Stimulated activated CD8-positive, alpha-beta memory T cell treated with anti-CD3 and anti-CD28 coated beads, Interleukin-12 subunit alpha, Interleukin-12 subunit beta, amount 100 ng/mL, for 4 hours (primary cell): ENCODE measurements around the gene UTP11.

Source experiments
- DNase-seq: peaks from one replicate; pipeline ENCODE4 v3.0.0-alpha.2; 2020; ENCODE audit warnings: low read depth

The UTP11 gene

DNA sequence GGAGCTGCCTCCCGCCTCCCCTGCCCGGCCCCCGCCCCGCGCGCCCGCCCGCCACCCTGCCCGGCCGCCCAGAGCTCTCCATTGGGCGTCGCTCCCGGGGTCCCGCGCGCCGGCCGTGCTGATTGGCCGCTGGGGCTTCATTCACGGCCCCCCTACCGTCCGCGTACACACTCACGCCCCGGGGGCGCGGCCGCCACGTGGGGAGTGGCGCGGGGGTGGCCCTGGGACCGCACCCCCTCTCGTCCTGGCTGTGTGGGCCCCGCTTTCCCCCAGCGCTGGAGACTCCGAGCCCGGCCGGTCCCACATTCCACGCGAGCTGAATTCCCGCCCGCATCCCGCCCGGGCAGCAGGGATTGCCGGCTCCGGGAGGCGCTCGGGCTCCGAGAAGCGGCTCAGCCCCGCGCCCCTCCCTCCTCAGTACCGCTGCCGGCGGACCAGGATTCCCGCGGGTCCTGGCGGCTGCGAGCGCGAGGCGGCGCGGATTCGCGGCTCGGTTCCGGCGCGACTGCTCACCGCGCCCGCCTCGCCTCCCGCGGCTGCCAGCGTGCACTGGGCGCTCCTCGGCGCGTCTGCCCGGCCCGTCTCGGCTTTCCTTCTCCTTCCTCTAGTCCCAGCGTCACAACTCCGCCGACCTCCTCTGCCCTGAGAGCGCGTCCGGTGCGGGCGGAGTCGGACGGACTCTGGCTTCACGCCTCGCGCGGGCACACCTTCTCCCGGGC lies 34.5 kb downstream of the UTP11 start:
- peak; percentile 75 for DNase-seq

DNA sequence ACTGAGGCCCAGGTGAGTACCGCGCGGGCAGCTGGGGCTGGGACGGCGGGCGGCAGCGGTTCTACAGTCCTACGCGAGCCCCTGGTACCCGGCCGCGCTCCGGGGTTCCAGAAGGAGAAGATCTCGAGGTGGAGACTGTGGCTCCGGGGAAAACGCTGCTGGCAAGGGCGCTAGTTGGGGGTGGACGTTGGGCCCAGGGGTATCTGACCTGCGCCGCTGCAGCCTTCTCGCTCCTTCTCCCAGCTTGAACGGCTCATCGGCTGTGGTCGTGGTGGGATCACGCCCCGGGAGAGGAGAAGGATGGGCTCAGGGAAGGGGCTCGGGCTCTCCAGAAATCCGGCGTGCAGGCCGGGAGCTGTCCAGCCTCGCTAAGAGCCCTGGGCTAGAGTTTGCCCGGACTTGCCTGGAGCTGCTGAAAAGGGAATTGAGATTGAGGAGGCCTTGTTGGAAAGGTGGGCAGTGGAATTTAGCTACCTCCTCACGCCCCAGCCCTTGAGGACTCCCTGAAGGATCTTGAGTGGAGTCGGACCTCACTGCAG lies 35.1 kb downstream of the UTP11 start:
- no peak for DNase-seq

DNA sequence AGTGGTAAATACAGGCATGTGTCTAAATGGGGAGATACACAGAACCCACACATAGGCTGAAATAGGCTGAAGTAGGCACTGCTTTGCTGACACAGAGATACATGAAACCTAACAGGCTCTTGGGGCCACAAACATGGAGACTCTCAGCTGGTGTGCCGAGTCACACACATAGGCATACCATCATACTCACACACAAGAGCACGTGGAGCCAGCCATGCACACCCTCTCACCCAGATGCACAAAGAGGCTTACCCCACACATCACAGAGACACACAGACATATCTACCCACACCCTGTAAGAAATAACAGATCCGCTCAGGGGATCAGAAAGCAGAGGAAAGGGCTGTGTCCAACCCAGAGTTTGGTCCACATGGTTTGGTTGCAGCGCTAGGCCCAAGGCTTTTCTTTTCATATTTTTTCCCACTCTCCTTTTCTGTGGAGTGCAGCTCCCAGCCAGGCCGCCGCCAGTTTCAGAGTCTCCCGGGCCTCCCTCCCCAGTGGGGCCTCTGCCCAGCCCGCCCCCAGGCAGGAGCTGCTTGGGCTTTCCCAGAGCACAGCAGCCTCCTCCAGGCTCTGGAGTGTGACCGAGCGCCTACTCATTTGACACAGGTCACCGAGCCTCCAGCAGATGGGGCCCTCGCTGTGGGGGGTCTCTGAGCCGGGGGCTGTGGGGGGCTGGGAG lies 38.0 kb downstream of the UTP11 start:
- no peak for DNase-seq

DNA sequence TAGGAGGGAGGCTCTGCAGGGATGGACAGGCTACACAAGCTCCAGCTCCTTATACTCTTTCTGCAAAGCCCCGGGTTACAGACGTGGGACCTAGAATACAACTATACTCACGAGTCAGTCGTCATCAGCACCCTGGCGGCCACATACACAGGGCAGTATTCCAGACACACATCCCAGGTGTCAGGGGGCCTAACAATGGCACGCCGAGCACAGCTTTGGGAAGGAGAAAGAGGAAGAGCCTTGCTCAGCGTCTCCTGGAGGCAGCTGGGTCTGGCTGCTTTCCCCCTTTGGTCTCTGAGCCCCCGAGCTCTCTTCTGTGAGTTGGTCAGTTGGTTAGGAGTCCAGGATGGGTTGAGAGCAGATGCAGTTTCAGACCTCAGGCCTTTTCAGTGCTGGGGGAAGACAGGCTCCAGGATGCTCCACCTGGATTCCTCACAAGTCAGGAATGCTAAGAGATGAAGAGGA lies 38.6 kb downstream of the UTP11 start:
- no peak for DNase-seq

DNA sequence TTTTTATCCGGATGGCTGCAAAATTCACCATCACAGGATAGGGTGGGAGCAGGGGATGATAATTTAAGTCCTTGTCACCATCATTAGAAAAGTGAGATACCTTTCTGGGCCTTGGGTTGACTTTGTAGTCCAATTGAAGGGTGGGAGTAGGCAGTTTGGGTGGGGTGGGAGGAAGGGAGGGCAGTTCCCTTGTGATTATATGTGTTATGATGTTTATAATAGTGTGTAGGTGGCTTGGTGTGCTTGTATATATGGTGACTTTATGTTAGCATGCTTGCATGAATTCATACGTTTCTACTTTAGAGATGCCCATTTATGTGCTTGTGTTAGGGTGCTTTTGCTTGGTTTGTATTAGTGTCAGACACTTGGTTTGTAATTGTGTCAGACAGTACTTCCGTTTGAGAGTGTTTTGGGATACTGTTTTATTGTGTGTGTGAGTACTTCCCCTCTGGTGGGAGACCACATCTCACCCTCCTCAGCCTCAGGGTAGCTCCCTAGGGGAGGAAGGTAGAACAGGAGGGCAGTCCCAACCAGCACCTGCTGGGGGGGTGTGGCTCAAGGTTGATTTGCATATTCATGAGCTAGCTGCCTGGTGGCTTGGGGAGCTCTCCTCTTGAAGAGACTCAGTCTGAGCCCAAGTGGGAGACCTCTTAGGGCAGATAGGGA lies 40.3 kb downstream of the UTP11 start:
- no peak for DNase-seq

DNA sequence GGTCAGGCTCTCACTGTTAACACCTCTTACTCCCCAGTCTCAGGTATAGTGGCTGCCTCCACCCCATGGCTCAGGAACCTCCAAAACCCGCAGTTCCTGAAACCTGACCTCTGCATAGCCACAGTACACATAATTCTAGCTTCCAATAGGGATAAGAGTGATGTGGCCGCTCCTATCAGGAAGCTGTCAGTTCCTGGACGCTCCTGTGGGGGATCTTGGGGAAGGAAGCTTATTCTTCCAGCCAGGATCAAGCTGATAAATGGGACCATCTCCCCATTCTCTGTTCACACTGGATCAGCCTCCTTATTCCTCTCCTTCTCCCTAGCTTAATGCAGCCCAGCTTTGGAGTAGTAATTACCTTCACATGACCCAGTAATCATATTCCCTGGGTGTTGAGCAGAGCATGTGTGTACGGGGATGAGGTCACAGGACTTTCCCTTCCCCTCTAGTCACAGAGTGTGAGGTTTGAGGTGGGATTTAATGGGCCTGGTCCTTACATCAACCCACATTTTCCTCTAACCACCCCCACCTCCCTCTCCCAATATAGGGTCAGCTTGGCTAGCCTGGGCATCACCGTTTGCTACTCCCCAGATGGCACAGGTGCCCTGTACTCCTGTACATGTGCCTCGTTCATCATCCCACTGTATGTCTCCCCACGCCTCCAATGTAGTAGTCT lies 41.0 kb downstream of the UTP11 start:
- DNase-seq: no peak

DNA sequence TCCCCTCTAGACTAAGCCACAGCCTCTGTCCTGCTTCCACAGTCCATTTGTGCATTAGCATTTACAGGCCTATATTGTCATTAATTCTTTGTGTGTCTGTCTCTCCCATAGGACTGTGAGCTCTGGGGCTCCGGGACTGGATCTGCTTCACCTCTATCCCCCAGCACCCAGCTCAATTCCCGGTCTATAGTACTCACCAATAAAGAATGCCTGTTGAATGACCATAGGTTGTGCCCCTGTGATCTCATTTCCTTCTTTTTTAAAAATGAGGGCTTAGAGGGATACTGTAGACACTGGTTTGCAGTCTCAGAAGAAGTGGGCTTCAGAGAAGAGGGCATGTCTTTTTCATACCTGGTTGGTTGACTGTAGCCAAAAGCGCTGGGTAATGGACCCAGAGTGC lies 42.9 kb downstream of the UTP11 start:
- DNase-seq: no peak

DNA sequence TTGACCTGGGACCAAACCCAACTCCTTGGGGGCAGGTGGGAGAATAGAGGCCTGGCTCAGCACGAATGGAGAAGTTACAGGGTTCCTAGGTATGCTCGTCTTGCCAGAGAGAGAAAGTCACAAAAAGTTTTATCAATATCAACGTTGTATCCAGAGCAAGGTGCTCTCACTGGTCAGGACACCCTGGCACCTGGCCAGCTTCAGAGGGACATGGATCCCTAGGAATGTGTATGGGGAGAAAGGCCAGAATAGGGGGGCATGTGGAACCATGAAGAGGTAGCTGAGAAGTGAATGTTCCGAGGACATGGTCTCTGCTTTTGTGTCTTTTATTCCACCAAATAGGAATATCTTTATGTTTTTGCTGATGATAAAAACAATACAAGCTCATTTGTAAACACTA lies 43.4 kb downstream of the UTP11 start:
- no peak for DNase-seq

DNA sequence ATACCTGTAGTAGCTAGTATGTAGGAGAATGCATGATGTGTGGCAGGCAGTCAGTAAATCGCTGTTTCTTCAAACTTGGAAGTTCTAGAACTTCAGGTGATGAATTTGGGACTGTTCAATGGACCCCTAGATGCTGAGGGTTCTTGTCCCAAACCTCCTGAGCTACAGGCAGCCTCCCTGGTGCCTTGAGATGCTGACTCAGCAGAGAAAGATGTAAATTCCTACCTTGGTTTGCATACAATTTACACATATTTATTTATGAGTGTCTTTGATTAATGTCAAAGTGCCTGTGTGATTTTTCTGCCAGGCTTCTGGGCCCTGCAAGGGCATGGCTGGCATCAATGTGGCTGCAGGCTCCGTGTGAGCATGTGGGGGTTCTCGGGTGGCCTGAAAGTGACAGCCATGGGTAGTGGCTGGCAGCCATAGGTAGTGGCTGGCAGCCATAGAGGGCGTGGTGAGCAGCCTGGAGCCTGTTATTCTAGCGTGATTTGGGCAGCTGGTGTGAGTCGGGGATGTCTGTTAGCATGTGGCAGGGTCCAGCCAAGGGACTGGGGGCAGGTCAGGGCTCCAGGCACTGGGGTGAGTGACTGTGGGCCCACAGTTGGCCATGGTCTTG lies 47.2 kb downstream of the UTP11 start:
- DNase-seq: no peak

DNA sequence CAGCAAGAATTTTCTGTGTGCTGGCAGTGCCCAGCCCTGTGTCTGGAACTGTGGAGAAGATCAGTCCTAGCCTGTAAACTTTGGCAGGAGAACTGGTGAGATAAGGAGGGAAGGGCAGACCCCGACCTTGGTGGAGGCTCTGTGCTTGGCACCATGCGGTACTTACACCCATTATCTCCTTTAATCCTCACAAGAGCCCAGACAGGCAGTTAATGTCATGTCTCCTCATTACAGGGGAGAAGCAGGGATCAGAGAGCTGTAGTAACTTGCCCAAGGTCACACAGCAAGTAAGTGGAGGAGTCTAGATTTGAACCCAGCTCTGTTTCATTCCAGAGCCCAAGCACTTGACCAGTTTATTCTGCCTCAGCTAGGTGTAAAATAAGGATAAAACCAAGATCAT lies 48.0 kb downstream of the UTP11 start:
- no peak for DNase-seq

DNA sequence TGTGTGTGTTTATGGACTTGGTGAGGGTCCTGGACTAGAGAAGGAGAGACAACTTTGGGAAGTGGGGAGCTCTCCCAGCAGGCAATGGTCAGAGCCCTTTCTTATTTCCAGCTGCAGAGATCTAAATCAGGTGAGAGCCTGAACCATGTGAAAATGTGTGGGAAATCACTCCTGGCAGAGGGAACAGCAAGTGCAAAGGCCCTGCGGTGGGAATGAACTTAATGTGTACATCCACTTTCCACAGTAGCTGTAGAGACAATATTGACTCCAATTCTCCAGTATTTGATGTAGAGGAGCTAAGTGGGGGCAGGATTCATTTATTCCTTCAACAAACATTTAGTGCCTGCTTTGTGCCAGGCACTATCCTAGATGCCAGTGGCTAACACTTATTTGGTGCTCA lies 48.8 kb downstream of the UTP11 start:
- DNase-seq: no peak

DNA sequence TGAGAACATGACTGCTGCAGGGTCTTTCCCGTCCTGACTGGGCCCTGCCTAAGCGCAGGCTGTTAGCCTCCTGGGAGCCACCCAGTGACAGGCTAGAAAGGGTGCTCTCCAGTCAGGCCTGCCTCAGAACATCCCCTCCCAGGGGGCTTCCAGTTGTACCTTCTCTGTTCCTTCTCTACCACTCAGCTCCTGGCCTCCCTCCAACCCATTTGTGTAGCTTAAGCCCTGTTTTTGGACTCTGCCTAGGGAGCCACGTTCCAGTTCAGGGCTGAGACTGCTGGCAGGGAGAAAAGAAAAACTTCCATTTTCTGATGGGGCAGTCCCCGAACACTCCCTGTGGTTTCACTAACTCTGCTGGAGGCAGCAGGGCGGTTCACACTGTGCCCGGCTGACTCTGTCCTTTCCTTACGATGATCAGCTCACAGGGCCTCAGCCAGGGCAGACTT lies 49.4 kb downstream of the UTP11 start:
- no peak for DNase-seq

DNA sequence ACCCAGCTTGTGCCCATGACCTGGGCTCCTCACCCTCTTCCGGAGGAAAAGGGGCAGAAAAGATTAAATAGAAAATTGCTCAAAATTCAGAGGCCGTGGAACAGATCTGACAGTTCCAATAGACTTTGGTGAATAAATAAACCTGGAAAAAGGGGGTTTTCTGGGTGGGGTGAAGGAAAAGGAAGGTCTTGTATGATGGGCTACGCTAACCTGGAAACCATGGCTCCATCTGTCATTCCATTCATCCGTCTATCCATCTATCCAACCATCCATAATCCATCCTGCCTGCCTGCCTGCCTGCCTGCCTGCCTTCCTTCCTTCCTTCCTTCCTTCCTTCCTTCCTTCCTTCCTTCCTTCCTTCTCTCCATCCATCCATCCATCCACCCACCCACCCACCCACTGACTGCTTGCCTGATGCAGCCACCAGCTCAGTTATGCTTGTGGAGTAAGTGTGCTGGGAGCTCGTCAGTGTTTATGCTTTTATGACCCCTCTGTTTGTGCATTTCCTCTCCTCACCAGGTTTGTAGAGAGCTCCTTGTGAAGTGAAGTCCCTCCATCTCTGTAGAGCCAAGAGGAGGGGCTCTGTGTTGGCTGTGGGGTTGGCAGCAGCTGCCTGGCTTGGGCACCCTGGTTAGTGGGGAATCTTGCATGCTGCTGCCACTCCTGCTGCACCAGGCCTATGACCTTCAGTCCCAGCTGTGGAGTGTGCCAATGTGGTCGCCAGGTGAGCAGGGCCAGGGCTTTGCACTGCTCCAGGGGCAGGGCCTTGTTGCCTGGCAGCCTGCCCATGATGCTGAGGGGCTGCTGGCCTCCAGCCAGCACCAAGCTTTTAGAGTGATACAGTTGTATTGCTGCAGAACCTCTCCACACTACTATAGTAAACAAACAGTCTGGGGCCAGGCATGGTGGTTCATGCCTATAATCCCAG lies 50.1 kb downstream of the UTP11 start:
- DNase-seq: no peak

DNA sequence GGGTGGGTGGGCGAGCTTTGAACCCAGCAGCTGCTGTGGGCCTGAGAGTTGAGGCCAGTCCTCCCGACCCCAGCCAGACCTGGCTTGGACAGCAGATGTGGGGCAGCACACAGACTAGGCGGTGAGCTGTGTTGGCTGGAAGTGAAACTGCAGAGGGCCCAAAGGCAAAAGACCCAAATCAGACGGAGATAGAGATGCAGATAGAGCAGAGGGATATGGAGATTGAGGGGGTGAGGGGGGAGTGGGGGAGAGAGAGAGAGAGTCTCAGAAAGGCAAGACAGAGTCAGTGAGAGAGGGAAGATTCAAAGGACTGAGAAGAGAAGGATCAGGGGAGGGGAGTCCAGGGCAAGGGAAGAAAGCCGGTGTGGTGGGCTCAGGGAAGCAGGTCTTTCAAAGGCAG lies 51.1 kb downstream of the UTP11 start:
- no peak for DNase-seq

DNA sequence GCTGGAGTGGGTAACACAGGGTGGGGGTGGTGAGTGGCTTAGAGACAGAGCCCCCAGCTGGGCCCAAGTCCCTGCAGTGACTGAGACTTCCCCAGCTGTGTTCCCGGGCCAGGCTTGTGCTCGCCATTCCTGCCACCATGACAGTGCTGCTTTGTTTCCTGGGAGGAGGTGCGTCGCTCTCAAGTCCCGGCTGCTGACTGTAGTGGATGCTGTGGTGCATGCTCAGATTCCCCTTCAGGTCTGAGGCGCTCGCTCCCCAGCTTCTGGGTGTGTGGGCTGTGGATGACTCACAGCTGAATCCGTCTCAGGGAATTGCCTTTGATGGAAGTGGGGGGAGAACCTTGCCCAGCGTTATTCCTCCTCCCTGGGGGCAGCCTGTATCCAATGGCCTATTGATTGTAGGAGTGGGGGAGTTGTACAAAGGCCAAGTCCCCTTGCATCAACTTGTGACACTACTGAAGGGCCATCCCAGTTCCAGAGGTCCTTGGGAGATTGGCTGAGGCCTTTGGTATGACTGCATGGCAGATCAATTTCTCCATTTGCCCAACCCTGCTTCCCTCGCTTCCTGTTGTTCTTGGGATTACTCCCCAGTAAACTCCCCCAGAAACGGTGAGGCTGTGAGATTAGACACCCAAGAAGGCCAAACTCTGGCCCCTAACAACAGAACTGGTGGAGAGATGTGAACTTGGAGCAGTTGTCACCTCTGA lies 51.8 kb downstream of the UTP11 start:
- DNase-seq: no peak

DNA sequence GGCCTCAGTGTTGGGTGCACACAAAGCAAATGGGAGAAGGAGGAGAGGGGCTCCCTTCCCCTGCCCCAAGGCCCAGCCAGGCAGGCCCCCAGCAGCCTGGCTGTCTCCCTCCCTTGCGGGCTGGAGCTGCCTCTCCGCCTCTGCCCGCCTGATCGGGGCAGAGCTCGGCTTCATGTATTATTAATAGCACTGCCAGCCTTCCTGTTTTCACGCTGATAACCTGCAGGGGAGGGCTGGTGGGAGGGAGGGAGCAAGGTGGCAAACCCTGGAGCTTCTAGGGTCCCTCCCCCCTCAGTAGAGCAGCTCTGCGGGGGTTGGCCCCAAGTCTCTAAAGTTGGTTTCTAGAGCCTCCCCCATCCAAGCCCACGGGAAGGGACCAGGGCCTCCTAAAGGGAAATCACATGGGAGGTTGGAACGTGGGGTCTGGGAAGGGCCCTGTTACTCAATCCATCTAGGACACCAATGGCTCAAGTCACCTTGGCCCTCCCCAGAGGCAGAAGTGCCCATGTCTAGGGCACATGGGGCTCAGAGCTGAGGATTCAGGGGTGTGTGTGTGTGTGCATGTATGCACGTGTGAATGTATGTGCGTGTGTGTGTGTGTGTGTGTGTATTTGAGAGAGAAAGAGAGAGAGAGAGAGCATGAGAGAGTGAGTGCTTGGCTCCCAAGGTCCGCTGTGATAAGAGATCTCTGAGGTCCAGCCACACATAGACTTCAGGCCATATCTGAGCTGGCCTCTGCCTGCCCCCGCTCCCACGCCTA lies 55.9 kb downstream of the UTP11 start:
- DNase-seq: no peak

DNA sequence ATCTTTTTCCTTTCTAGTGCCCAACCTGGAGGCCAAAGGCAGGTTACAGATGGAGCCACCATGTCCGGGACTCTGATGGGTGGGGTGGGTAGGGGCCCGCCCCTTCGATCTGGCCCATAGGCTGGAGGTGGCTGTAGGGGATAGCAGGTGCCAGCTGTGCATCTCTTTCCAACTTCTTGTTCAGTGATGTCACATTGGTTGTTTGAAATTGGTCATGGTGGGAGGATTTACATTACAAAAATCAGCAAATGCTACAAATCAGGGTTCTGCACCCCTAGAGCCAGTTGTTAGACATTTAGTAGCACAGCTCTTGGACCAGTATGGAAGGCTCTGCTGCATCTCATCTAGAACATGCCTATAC lies 56.4 kb downstream of the UTP11 start:
- no peak for DNase-seq

DNA sequence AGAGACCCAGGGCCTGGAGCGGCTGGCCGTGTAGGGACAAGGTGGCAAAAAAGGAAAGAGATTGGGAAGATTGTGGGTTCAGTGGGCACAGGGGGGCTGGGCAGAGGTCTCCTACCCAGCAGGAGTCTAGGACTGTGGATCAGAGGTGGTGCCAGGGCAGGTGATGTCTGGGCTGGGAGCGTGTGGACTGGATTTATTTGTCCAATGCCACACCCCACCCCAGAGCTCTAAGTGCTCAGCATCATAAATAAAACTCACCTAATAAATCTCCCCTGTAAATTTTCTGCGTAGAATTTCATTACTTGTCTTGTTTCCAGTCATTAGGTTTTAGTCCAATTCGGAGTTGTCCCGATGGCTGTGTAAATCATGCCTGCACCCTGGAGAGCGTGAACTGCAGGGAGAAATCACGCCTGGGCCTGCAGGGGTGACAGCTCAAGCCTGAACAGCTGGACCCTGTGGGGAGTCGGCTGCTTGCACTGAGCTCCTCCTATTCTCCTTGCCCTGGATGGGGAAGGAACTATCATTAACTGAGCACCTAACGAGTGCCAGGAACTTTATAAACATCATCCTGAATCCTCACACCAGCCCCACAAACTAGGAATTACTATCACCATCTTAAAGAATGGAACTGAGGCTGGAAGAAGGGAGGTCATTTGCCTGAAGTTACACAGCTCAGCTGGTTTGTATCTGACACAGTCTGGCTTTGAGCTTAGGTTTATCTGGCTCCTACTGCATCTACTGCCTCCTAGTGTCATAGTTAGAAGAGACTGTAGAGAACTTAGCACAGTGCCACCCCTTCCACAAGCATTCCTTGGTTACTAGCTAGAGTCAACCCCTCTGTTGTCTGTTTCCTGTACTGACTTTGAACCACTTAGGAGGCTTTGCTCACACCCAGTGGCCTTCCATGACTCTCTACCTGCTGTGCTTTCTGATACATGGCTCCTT lies 59.0 kb downstream of the UTP11 start:
- no peak for DNase-seq
